GM13976 (cell line): ENCODE measurements around the gene PFKL.

ENCODE experiments used
- DNase-seq: peaks from one replicate; pipeline ENCODE4 v3.0.0; 2012; ENCODE audit warnings: low spot score
- in situ Hi-C: fragments of 300-500 bp; cut with MboI; formaldehyde crosslinking; loops from one replicate; pipeline ENCODE4 v1.12.0; 2022; ENCODE audit warnings: low sequenced_read_pairs, mixed read lengths, inconsistent platforms; ENCODE audit not compliant: unreplicated experiment
- TF ChIP-seq, protein P1 (sequence below): IDR thresholded peaks from 2 replicates; pipeline ENCODE4 v1.5.1; 2012; ENCODE audit warnings: borderline replicate concordance, mild to moderate bottlenecking; ENCODE audit not compliant: insufficient read depth; ENCODE audit errors: extremely low read depth, missing control alignments, control extremely low read depth

Gene PFKL

DNA sequence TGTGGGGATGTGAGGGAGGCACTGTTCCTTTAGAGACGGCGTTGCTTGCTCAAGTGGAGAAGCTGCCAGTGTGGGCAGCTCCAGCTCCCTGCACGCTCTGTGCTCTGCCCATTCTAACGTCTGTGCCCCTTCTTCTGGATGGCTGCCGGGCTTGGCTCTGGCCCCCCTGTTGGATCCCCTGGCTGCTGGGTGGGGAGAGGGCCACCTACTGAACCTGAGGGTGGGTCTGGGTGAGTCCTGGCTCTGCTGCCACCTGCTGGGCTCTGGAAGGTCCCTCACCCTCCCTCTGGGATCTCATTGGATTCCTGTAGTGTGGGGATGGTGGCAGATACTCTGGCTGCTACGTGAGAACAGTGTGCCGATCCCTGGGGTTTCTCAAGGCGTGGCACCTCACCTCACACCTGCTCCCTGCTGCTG, 5.0 kb downstream of the PFKL start:
- TF ChIP-seq, protein P1, sequence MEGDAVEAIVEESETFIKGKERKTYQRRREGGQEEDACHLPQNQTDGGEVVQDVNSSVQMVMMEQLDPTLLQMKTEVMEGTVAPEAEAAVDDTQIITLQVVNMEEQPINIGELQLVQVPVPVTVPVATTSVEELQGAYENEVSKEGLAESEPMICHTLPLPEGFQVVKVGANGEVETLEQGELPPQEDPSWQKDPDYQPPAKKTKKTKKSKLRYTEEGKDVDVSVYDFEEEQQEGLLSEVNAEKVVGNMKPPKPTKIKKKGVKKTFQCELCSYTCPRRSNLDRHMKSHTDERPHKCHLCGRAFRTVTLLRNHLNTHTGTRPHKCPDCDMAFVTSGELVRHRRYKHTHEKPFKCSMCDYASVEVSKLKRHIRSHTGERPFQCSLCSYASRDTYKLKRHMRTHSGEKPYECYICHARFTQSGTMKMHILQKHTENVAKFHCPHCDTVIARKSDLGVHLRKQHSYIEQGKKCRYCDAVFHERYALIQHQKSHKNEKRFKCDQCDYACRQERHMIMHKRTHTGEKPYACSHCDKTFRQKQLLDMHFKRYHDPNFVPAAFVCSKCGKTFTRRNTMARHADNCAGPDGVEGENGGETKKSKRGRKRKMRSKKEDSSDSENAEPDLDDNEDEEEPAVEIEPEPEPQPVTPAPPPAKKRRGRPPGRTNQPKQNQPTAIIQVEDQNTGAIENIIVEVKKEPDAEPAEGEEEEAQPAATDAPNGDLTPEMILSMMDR, result peak; percentile 37
- in situ Hi-C loops, result no loop called here
- peak; percentile 70 for DNase-seq

DNA sequence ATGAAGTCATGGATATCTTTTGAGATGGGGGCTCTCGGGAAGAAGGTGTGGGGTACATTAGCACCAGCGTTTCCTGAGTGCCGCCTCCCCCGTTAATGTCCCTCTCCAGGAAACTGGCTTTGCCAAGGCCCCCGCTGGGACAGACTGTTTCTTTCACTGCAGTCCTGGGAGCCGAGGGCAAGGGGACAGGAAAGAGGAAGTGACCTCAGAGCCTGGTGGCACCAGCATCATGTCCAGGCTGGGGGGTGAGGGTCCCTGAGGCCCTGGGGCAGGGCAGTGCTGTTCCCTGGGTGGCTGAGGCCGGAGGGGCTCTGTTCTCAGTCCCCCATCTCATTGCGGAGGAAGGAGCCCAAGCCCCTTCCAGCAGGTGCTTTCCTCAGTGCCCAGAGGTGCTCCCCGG, 5.8 kb downstream of the PFKL start:
- in situ Hi-C loops, result no loop called here
- TF ChIP-seq, protein P1, result no peak
- no peak for DNase-seq

DNA sequence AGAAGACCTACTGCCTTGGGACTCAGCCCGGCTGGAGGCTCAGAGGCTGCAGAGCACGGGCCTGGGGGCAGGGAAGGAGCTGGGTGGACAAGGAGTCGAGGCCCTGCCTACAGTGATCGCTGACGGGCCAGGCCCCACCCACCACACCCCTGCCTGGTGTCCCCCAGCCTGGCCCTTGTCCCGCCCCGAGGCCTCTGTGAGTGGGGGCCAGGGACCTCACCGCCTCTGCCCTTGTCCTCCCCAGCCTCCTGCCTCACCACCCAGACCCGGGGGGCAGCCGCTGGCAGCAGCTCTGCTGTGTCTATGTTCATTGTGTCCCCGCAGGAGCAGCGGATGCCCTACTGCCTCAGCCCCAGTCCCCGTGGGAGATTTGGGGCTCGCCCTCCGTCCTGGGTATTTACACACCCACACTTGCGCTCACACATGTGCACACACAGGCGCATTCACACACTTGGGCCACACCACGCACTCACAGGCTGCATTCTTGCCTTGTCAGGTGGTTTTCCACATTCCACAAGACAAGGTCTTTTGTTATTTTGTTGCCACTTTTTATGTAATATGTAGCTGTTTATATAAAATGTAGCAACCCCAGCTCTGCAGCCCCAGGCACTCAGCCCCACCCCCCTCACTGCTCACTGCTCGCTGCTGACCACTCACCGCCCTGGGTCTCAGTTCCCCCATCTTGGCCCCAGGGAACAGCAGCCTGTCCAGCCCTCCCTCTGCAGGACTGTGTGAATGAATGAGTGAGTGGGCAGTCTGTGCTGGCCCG, 7.3 kb downstream of the PFKL start:
- in situ Hi-C loops, result no loop called here
- no peak for DNase-seq
- TF ChIP-seq, protein P1, result no peak

DNA sequence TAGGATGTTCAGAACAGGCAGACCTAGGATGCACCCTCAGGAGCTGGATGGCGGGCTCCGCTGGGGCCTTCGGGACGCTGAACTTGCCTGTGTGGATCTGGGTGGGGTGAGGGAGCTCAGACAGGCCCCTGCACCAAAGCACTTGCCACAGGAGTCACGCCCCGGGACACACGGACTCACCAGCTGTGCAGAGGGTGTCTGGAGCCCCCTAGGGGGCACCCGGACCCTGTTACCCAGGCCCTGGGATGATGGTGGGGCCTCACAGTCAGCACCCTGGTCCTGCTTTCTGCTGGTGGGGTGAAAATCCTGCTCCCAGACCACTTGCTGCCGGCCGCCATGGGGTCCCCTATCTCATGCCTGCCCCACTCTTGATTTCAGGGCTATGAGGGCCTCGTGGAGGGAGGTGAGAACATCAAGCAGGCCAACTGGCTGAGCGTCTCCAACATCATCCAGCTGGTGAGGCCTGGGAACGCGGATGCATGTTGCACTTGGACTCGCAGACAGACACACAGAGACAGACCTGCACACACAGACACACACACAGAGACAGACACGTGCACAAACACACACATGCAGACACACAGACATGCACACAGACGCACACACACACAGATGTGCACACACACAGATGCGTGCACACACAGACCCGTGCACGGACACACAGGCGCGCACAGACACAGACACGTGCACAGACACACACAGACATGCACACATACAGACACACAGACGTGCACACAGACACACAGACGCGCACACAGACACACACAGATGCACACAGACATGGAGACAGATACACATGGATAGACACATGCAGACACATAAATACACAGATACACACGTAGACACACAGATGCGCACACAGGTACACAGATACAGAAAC, 11.0 kb downstream of the PFKL start:
- DNase-seq, result no peak
- TF ChIP-seq, protein P1, result no peak
- in situ Hi-C loops, result no loop called here

DNA sequence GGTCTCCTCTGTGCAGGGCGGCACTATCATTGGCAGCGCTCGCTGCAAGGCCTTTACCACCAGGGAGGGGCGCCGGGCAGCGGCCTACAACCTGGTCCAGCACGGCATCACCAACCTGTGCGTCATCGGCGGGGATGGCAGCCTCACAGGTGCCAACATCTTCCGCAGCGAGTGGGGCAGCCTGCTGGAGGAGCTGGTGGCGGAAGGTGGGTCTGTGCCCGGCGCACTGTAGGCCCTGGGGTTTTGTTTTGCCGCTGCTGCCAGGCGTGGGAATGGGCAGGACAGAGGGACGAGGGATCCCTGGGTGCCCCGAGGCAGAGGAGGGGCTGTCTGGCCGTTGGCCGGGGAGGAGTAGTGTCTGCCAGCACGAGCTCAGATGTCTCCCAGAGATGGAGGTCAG, 12.2 kb downstream of the PFKL start:
- in situ Hi-C loops, result no loop called here
- TF ChIP-seq, protein P1, result no peak

DNA sequence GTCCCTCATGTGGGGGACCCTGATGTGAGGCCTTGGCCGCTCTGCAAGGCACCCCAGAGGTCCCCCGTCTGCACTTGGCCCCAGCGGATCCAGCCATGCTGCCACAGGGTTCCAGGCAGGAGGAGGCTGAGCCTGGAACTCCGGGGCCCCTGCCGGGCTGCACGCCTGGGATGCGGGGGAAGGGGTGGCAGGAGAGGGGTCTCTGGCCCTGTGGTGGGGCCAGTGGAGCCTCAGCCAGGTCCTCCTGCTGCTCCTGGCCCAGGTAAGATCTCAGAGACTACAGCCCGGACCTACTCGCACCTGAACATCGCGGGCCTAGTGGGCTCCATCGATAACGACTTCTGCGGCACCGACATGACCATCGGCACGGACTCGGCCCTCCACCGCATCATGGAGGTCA, 12.9 kb downstream of the PFKL start:
- DNase-seq, result no peak
- TF ChIP-seq, protein P1, result no peak
- in situ Hi-C loops, result no loop called here

More for the DNA sequence above, 12.2 kb downstream of the PFKL start:
- DNase-seq, result no peak
